Measurements from ENCODE around the gene UQCC3. TPM values are rescaled to one million over a fixed set of nuclear protein-coding genes. Genes with fewer than 3 reads are reported as not detected.

Gene UQCC3
- polyA plus RNA-seq, 3 donors = 3.3 to 7.9 (median 7.2) TPM

GRCh38 chr11:62705413-62705812, 33.9 kb downstream of the UQCC3 start:
- peak in 2 of 3 donors; percentile 44 to 48 for DNase-seq
- TF ChIP-seq CTCF (IDR thresholded peaks at IDR 0.05) = no peak
- H3K36me3 Mint-ChIP-seq = peaks cover 13 to 21% of the 10 kb centered on the region in 2 donors
- H3K9ac ChIP-seq (ENCODE audit: insufficient read depth, low read length, poor library complexity, severe bottlenecking) = peak overlapping the region; percentile 75
- peaks cover 0 to 3% (median 0%) of the 10 kb centered on the region in 7 donors for H3K9me3 Mint-ChIP-seq
- intact Hi-C loops (cut with micrococcal nuclease) = loop anchor here (5.0 to 10.0 kb wide), 2 partner anchors 53 to 111 kb away; partner anchors contain the start of genes TUT1 (in 2 of the 2) and INTS5 (in 1 of the 2)
- H3K36me3 ChIP-seq (replicated peaks in 1 of 2; ENCODE audit: control insufficient read depth in 1 of 2, insufficient read depth in 2 of 2, low read length in 2 of 2) = peaks cover under 1 to 8% of the 10 kb centered on the region in 2 donors
- H3K9me3 ChIP-seq (replicated peaks in 1 of 2; ENCODE audit: control insufficient read depth in 1 of 2, insufficient read depth in 1 of 2, low read length in 2 of 2) = no peaks in the 10 kb centered on the region
- H4K20me1 ChIP-seq (ENCODE audit: insufficient read depth, low read length) = no peaks in the 10 kb centered on the region
- peak overlapping the region; percentile 78 to 85 for H3K27ac ChIP-seq (ENCODE audit: low read depth in 1 of 2, low read length in 2 of 2)
- H3K4me1 Mint-ChIP-seq = peaks cover 57% of the 10 kb centered on the region
- peak overlapping the region; percentile 70 to 91 (median 84) for H3K4me3 ChIP-seq (replicated peaks in 1 of 3; ENCODE audit: low read depth in 2 of 3, low read length in 3 of 3)
- H3K27me3 ChIP-seq (ENCODE audit: control insufficient read depth in 2 of 2, insufficient read depth in 2 of 2, low read length in 2 of 2) = no peaks in the 10 kb centered on the region
- no peaks in the 10 kb centered on the region for H3K27me3 Mint-ChIP-seq (ENCODE audit: low read depth in 3 of 3)
- H3K4me3 Mint-ChIP-seq = peak overlapping the region; percentile 89 to 92
- peak overlapping the region; percentile 89 to 99 (median 94) for H3K27ac Mint-ChIP-seq
- WGBS (ENCODE audit: insufficient coverage) = 84% methylated on average over 5 of the region's 7 CpGs
- peaks cover 65 to 81% of the 10 kb centered on the region in 2 donors for H3K4me1 ChIP-seq (ENCODE audit: control insufficient read depth in 1 of 2, insufficient read depth in 2 of 2, low read length in 2 of 2)
- peak overlapping the region; percentile 96 for H2AFZ ChIP-seq (ENCODE audit: insufficient read depth, low read depth, low read length, poor library complexity, severe bottlenecking)
- peak overlapping the region; percentile 93 for H3K4me2 ChIP-seq (replicated peaks; ENCODE audit: extremely low read depth, low read length, poor library complexity, severe bottlenecking)
- H3K79me2 ChIP-seq (ENCODE audit: insufficient read depth, low read length) = peaks cover 10% of the 10 kb centered on the region

GRCh38 chr11:62705880-62706849, 34.7 kb downstream of the UQCC3 start:
- Histone ChIP-seq H3K36me3 (replicated peaks in 1 of 2; ENCODE audit: control insufficient read depth in 1 of 2, insufficient read depth in 2 of 2, low read length in 2 of 2) (peaks cover 6 to 9% of the 10 kb centered on the region in 2 donors), H3K79me2 (ENCODE audit: insufficient read depth, low read length) (peaks cover 10% of the 10 kb centered on the region), H3K4me2 (replicated peaks; ENCODE audit: extremely low read depth, low read length, poor library complexity, severe bottlenecking) (peak overlapping the region; percentile 93), H3K4me1 (ENCODE audit: control insufficient read depth in 1 of 2, insufficient read depth in 2 of 2, low read length in 2 of 2) (peaks cover 67 to 85% of the 10 kb centered on the region in 2 donors), H3K4me3 (replicated peaks in 1 of 3; ENCODE audit: low read depth in 2 of 3, low read length in 3 of 3) (peak overlapping the region; percentile 70 to 91 (median 84)), H4K20me1 (ENCODE audit: insufficient read depth, low read length) (no peaks in the 10 kb centered on the region), H3K9ac (ENCODE audit: insufficient read depth, low read length, poor library complexity, severe bottlenecking) (peak overlapping the region; percentile 75), H3K27me3 (ENCODE audit: control insufficient read depth in 2 of 2, insufficient read depth in 2 of 2, low read length in 2 of 2) (no peaks in the 10 kb centered on the region), H2AFZ (ENCODE audit: insufficient read depth, low read depth, low read length, poor library complexity, severe bottlenecking) (peak overlapping the region; percentile 96), H3K9me3 (replicated peaks in 1 of 2; ENCODE audit: control insufficient read depth in 1 of 2, insufficient read depth in 1 of 2, low read length in 2 of 2) (no peaks in the 10 kb centered on the region), H3K27ac (ENCODE audit: low read depth in 1 of 2, low read length in 2 of 2) (peak overlapping the region; percentile 78 to 85)
- Mint-ChIP-seq H3K36me3 (peaks cover 12 to 22% of the 10 kb centered on the region in 2 donors), H3K9me3 (peaks cover 0 to 3% (median 0%) of the 10 kb centered on the region in 7 donors), H3K4me1 (peaks cover 57% of the 10 kb centered on the region), H3K27ac (peak overlapping the region; percentile 89 to 99 (median 94)), H3K4me3 (peak overlapping the region; percentile 89 to 92), H3K27me3 (ENCODE audit: low read depth in 3 of 3) (no peaks in the 10 kb centered on the region)
- intact Hi-C loops (cut with micrococcal nuclease) = loop anchor here (5.0 to 10.0 kb wide), 2 partner anchors 54 to 111 kb away; partner anchors contain the start of genes TUT1 (in 2 of the 2) and INTS5 (in 1 of the 2)
- DNase-seq = peak; percentile 89 to 93 (median 91)
- no peak for TF ChIP-seq CTCF (IDR thresholded peaks at IDR 0.05)
- WGBS (ENCODE audit: insufficient coverage) = 7% methylated on average over 73 of the region's 73 CpGs

Data from CD14-positive monocyte (primary cell).